Measurements from ENCODE around the gene PPIL3.

The PPIL3 gene

DNA sequence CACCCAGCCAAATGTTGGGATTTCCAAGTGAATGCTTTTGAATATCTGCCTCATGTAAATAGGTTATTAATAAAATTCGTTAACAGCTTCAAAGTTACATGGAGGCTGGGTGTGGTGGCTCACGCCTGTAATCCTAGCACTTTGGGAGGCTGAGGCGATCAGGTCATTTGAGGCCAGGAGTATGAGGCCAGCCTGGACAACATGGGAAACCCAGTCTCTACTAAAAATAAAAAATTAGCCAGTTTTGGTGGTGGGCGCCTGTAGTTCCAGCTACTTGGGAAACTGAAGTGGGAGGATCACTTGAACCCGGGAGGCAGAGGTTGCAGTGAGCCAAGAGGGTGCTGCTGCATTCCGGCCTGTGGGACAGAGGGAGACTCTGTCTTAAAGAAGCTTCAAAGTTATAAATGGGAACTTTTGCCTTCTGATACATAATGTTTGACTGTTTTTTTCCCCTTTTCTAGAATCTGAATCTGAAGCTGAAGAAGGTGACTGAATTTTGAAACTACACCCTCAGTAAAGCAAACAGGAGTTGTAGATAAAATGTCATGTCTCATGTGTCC, 67.1 kb downstream of the PPIL3 start:
- H3K79me2 ChIP-seq (ENCODE audit: insufficient read depth, low read length) = peaks cover 2% of the 10 kb centered on the region; the same call in 1 of the 2 replicates
- H2AFZ ChIP-seq (ENCODE audit: low read depth, low read length, severe bottlenecking) = no peak overlapping the region
- no peaks in the 10 kb centered on the region for H4K20me1 ChIP-seq (ENCODE audit: low read depth, low read length)
- H3K27me3 ChIP-seq (ENCODE audit: low read length) = no peaks in the 10 kb centered on the region
- no peak for TF ChIP-seq EZH2phosphoT487 (conservative IDR thresholded peaks at IDR 0.05; ENCODE audit: low read length)
- TF ChIP-seq, protein P1, sequence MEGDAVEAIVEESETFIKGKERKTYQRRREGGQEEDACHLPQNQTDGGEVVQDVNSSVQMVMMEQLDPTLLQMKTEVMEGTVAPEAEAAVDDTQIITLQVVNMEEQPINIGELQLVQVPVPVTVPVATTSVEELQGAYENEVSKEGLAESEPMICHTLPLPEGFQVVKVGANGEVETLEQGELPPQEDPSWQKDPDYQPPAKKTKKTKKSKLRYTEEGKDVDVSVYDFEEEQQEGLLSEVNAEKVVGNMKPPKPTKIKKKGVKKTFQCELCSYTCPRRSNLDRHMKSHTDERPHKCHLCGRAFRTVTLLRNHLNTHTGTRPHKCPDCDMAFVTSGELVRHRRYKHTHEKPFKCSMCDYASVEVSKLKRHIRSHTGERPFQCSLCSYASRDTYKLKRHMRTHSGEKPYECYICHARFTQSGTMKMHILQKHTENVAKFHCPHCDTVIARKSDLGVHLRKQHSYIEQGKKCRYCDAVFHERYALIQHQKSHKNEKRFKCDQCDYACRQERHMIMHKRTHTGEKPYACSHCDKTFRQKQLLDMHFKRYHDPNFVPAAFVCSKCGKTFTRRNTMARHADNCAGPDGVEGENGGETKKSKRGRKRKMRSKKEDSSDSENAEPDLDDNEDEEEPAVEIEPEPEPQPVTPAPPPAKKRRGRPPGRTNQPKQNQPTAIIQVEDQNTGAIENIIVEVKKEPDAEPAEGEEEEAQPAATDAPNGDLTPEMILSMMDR (IDR thresholded peaks at IDR 0.05; ENCODE audit: insufficient read depth, low read length, poor library complexity, severe bottlenecking) = no peak
- no peak overlapping the region for H3K27ac ChIP-seq (ENCODE audit: low read depth, low read length)
- peaks cover 8% of the 10 kb centered on the region; the same call in 1 of the 2 replicates for H3F3A ChIP-seq (ENCODE audit: insufficient read depth)
- no peaks in the 10 kb centered on the region for H3K9me3 ChIP-seq (ENCODE audit: insufficient read depth, low read length)
- H3K9me2 ChIP-seq (replicated peaks; ENCODE audit: insufficient read depth, low read length) = no peaks in the 10 kb centered on the region
- H3K4me3 ChIP-seq (ENCODE audit: insufficient read depth, low read length, poor library complexity, severe bottlenecking) = no peak overlapping the region
- no peak overlapping the region for H3K9ac ChIP-seq (ENCODE audit: low read length)
- H3K36me3 ChIP-seq (ENCODE audit: low read length) = peaks cover 52% of the 10 kb centered on the region
- H3K4me2 ChIP-seq (ENCODE audit: low read depth, low read length, poor library complexity, severe bottlenecking) = no peak overlapping the region
